ENCODE measurements around the gene KRTAP10-12. TPM values are rescaled to one million over a fixed set of nuclear protein-coding genes. Genes with fewer than 3 reads are reported as not detected.

The KRTAP10-12 gene
- total RNA-seq, 2 donors from 2014 or later, result not detected

GRCh38 chr21:44724196-44724595, 27.2 kb downstream of the KRTAP10-12 start:
- no peaks in the 10 kb centered on the region for H3K36me3 ChIP-seq
- DNase-seq (ENCODE audit: low spot score), result no peak
- TF ChIP-seq POLR2A (IDR thresholded peaks at IDR 0.05) (no peak), POLR2AphosphoS5 (IDR thresholded peaks at IDR 0.05) (no peak), CTCF (IDR thresholded peaks at IDR 0.05) (no peak)
- no peaks in the 10 kb centered on the region for H3K4me1 ChIP-seq (replicated peaks)
- peaks cover 15% of the 10 kb centered on the region for H3K27me3 ChIP-seq (replicated peaks; ENCODE audit: insufficient read depth)
- intact Hi-C loops (cut with DNase I), result no loop called here
- H3K27ac ChIP-seq, result no peak overlapping the region
- H3K4me3 ChIP-seq, result no peak overlapping the region
- WGBS, result 83% methylated on average over 7 of the region's 7 CpGs
- H3K9me3 ChIP-seq, result no peaks in the 10 kb centered on the region

GRCh38 chr21:44724926-44725325, 28.0 kb downstream of the KRTAP10-12 start:
- DNase-seq (ENCODE audit: low spot score), result no peak
- Histone ChIP-seq H3K36me3 (no peaks in the 10 kb centered on the region), H3K4me3 (no peak overlapping the region), H3K9me3 (no peaks in the 10 kb centered on the region), H3K27ac (no peak overlapping the region), H3K27me3 (replicated peaks; ENCODE audit: insufficient read depth) (peaks cover 15% of the 10 kb centered on the region), H3K4me1 (replicated peaks) (no peaks in the 10 kb centered on the region)
- intact Hi-C loops (cut with DNase I), result no loop called here
- no peak for TF ChIP-seq POLR2A (IDR thresholded peaks at IDR 0.05)
- TF ChIP-seq CTCF (IDR thresholded peaks at IDR 0.05), result no peak
- TF ChIP-seq POLR2AphosphoS5 (IDR thresholded peaks at IDR 0.05), result no peak
- 86% methylated on average over 14 of the region's 14 CpGs for WGBS

GRCh38 chr21:44726826-44727225, 29.9 kb downstream of the KRTAP10-12 start:
- H3K36me3 ChIP-seq, result no peaks in the 10 kb centered on the region
- H3K27me3 ChIP-seq (replicated peaks; ENCODE audit: insufficient read depth), result peaks cover 15% of the 10 kb centered on the region
- H3K4me3 ChIP-seq, result no peak overlapping the region
- H3K9me3 ChIP-seq, result no peaks in the 10 kb centered on the region
- no peak for DNase-seq (ENCODE audit: low spot score)
- no peaks in the 10 kb centered on the region for H3K4me1 ChIP-seq (replicated peaks)
- 80% methylated on average over 6 of the region's 6 CpGs for WGBS
- no peak overlapping the region for H3K27ac ChIP-seq
- TF ChIP-seq CTCF (IDR thresholded peaks at IDR 0.05) (no peak), POLR2A (IDR thresholded peaks at IDR 0.05) (no peak), POLR2AphosphoS5 (IDR thresholded peaks at IDR 0.05) (no peak)
- intact Hi-C loops (cut with DNase I), result no loop called here

GRCh38 chr21:44727321-44727720, 30.3 kb downstream of the KRTAP10-12 start:
- intact Hi-C loops (cut with DNase I), result no loop called here
- 98% methylated on average over 8 of the region's 8 CpGs for WGBS
- H3K27me3 ChIP-seq (replicated peaks; ENCODE audit: insufficient read depth), result peaks cover 15% of the 10 kb centered on the region
- no peaks in the 10 kb centered on the region for H3K9me3 ChIP-seq
- TF ChIP-seq CTCF (IDR thresholded peaks at IDR 0.05) (no peak), POLR2A (IDR thresholded peaks at IDR 0.05) (no peak), POLR2AphosphoS5 (IDR thresholded peaks at IDR 0.05) (no peak)
- H3K27ac ChIP-seq, result no peak overlapping the region
- no peak overlapping the region for H3K4me3 ChIP-seq
- DNase-seq (ENCODE audit: low spot score), result no peak
- no peaks in the 10 kb centered on the region for H3K36me3 ChIP-seq
- H3K4me1 ChIP-seq (replicated peaks), result no peaks in the 10 kb centered on the region

GRCh38 chr21:44727757-44728156, 30.8 kb downstream of the KRTAP10-12 start:
- H3K27ac ChIP-seq, result no peak overlapping the region
- intact Hi-C loops (cut with DNase I), result no loop called here
- peaks cover 15% of the 10 kb centered on the region for H3K27me3 ChIP-seq (replicated peaks; ENCODE audit: insufficient read depth)
- H3K4me1 ChIP-seq (replicated peaks), result no peaks in the 10 kb centered on the region
- TF ChIP-seq POLR2A (IDR thresholded peaks at IDR 0.05) (no peak), POLR2AphosphoS5 (IDR thresholded peaks at IDR 0.05) (no peak), CTCF (IDR thresholded peaks at IDR 0.05) (no peak)
- H3K9me3 ChIP-seq, result no peaks in the 10 kb centered on the region
- WGBS, result 81% methylated on average over 9 of the region's 9 CpGs
- no peaks in the 10 kb centered on the region for H3K36me3 ChIP-seq
- H3K4me3 ChIP-seq, result no peak overlapping the region
- DNase-seq (ENCODE audit: low spot score), result no peak

Data from prostate gland (tissue), 2 donors.